HT1080 (cell line): ENCODE measurements around the gene SLC22A4. TPM values are rescaled to one million over a fixed set of nuclear protein-coding genes. Genes with fewer than 3 reads are reported as not detected.

Experiments
- DNase-seq: peaks from one replicate; pipeline ENCODE4 v3.0.0-alpha.2; 2015; ENCODE audit warnings: low read depth
- total RNA-seq: library from RNA; depleted of rRNA; stranded (reverse); fragments of >200 nt; shearing (Covaris generic); gene quantifications from 2 replicates; pipeline ENCODE4 v1.2.3, GENCODE V29; 2014

SLC22A4 gene
- total RNA-seq, 1 experiment from 2014 or later, result 3.4 TPM

DNA sequence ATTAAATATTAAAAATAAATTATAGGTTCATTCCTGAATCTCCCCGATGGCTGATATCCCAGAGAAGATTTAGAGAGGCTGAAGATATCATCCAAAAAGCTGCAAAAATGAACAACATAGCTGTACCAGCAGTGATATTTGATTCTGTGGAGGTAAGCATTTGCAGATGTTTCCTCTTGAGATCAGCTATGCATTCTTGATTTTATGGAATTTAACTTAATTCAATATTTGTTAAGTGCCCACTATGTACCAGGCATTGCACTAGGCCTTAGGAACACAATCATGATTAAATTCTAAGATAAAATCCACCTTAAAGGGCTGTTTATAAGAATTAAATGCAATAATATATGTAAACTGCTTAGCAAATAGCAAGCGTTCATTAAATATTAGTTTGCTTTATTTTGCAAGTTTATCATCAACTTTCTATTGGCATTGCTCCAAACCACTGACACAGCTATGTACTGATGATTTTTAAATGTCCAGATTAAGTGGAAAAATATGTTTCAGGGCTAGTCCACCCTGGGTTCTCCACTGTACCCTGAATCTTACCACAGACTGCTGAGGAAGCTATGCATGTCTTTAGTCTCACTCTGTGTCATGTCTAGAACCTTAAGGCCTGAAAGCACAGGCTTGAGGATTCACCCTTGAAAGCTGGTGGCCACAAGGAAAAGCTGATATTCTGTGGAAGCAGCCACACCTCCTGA is 33.2 kb downstream of the SLC22A4 start:
- no peak for DNase-seq

DNA sequence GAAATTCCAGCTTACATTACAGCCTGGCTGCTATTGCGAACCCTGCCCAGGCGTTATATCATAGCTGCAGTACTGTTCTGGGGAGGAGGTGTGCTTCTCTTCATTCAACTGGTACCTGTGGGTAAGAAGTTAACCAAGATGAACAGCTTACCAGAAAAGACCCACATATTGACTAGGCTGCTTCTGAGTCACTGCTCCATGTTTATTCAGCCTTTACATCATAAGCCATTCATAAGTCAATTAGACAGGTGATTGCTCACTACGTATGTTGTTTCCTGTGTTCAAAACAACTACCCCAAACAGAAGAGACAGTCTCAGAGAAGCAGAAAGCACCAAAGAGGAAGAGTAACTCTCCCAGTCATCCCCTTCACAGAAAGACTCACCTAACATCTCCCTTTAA is 40.6 kb downstream of the SLC22A4 start:
- DNase-seq, result peak; percentile 44

- no peak for DNase-seq
Observed at GRCh38 chr5:132335402-132335801, 41.2 kb downstream of the SLC22A4 start.

- no peak for DNase-seq
Observed at GRCh38 chr5:132339502-132339901, 45.3 kb downstream of the SLC22A4 start.

DNA sequence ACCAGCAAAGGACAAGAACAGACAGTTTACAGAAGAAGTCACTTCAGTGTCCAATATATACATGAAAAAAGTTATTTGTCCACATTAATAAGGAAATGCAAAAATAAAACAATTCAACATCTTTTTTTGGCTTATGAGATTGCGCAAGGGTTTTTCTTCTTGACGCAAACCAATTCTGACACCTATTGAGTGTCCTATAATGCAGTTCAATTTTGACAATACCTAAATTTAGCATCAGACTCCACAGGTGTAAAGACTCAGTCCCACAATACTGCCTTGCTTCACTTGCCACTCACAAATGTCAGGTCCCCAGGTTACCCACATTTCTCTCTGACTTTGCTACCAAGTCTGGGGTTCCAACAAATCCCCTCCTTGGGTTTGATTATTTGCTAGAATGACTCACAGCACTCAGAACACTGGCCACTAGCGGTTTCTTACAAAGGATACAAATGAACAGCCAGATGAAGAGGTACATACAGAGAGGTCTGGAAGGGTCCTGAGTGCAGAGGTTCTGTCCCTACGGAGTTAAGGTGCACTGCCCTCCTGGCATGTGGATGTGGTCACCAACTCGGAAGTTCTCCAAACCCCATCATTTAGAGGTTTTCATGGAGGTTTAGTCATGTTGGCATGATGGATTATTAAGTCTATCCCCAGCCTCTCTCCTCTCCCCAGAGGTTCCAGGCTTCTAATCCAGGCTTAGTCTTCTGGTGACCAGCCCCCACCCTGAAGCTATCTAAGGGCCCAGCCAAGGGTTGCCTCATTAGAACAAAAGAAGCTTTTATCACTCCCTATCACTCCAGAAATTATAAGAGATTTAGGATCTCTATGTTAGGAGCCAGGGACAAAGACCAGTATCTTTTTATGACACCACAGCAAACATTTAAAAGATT is 48.3 kb downstream of the SLC22A4 start:
- no peak for DNase-seq

GRCh38 chr5:132344775-132345514 is 50.8 kb downstream of the SLC22A4 start:
- no peak for DNase-seq

- DNase-seq, result no peak
Observed at GRCh38 chr5:132353486-132353995, 59.3 kb downstream of the SLC22A4 start.

GRCh38 chr5:132354381-132355139 is 60.4 kb downstream of the SLC22A4 start:
- no peak for DNase-seq

- no peak for DNase-seq
Observed at GRCh38 chr5:132355140-132355765, 61.1 kb downstream of the SLC22A4 start.

- DNase-seq, result no peak
Observed at GRCh38 chr5:132358775-132359174, 64.6 kb downstream of the SLC22A4 start.

- DNase-seq, result no peak
Observed at GRCh38 chr5:132362086-132362485, 67.9 kb downstream of the SLC22A4 start.

- peak; percentile 86 for DNase-seq
Observed at GRCh38 chr5:132363431-132364112, 69.4 kb downstream of the SLC22A4 start.

DNA sequence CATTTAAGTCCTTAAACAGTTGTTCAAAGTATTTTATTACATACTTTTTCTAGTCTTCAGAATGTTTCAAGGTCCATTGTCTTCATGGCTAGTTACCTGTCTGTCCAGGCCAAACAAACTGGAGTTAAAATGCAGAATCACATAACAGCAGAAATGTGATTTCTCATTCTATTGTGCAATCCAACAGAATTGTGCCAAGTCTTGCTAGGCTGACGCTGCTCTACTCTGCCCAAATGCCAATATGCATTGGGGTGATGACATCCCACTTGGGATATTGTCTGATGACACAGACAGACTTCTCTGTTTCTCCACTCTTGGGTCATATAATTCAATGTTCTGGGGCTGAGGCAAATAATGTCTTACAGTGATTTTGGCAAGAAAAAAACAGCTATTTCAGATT is 70.1 kb downstream of the SLC22A4 start:
- peak; percentile 63 for DNase-seq

DNA sequence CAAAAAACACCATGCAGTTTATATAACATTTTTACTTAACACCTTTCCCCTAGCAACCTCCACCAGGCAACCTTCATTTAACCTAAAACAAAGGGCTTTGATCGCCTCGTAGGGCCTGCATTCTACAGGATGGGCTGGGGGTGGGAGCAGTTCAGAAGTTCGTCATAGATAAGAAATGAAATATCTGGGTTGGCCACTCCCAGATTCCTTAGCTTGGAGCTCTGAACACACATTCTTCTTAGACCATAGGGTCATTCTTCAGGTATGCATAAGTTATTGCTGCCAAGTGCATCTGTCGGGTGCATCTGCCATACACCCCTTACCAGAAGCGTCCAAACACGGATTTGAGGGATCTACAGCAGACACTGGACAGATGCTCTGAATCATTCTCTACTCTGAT is 71.0 kb downstream of the SLC22A4 start:
- peak; percentile 80 for DNase-seq

GRCh38 chr5:132368186-132368585 is 74.0 kb downstream of the SLC22A4 start:
- DNase-seq, result no peak

- no peak for DNase-seq
Observed at GRCh38 chr5:132369007-132369473, 74.8 kb downstream of the SLC22A4 start.

DNA sequence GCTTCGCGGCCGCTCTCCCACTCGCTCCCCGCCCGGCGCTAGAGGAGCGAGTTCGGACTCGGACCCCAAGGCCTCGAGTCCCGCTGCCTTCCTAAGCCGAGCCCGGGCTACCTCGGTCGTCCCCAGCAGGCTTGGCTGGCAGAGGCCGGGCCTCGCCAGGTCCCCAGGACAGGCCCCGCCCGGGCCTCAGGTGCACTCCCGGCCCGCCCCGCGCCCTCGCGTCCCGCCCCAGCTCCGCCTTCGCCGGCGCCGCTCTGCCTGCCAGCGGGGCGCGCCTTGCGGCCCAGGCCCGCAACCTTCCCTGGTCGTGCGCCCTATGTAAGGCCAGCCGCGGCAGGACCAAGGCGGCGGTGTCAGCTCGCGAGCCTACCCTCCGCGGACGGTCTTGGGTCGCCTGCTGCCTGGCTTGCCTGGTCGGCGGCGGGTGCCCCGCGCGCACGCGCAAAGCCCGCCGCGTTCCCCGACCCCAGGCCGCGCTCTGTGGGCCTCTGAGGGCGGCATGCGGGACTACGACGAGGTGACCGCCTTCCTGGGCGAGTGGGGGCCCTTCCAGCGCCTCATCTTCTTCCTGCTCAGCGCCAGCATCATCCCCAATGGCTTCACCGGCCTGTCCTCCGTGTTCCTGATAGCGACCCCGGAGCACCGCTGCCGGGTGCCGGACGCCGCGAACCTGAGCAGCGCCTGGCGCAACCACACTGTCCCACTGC is 75.4 kb downstream of the SLC22A4 start, which contains the start of gene SLC22A5:
Gene SLC22A5, plus strand, starts transcription at position 237 of the 707 bp plus-strand sequence. Its CDS starts 263 bp downstream, at position 500.
- no peak for DNase-seq

DNA sequence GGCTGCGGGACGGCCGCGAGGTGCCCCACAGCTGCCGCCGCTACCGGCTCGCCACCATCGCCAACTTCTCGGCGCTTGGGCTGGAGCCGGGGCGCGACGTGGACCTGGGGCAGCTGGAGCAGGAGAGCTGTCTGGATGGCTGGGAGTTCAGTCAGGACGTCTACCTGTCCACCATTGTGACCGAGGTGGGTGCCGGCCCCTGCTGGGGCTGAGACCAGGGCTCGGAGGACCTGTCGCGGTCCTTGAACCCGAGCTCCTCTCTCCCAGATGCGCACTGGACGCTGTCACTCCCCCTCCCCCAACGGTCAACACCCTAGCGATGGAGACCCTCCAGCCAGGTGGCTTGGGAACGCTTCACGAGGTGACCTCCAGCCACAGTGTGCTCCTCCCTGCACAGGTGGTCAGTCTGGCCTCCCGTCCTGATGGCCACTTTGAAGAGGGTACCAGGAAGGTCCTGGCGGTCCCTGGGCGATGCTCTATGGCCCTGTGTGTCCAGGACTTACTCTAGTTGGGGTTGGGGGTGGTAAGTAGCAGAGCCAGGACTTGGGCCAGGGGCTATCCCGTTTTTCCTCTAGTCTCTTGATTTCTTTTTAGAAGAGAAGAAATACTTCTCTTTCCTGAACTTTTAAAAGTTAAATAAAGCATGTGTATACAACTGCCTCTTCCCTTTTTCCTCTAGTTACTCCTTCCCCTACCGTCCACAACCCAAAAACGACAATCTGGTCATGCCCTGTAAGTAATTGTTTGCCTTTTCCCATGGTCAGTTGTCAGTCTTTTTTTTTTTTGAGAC is 76.2 kb downstream of the SLC22A4 start:
- no peak for DNase-seq
